GM13976 (cell line): ENCODE results near the gene PHF21A.
"Not testable (repeated sequence)": the region's sequence is repeated elsewhere in the genome, so short reads cannot be mapped to it uniquely, and the experiment has no call there.

Experiments
- DNase-seq: peaks from one replicate; pipeline ENCODE4 v3.0.0; 2012; ENCODE audit warnings: low spot score
- in situ Hi-C: fragments of 300-500 bp; cut with MboI; formaldehyde crosslinking; loops from one replicate; pipeline ENCODE4 v1.12.0; 2022; ENCODE audit warnings: low sequenced_read_pairs, mixed read lengths, inconsistent platforms; ENCODE audit not compliant: unreplicated experiment
- TF ChIP-seq, protein P1 (sequence below): IDR thresholded peaks from 2 replicates; pipeline ENCODE4 v1.5.1; 2012; ENCODE audit warnings: borderline replicate concordance, mild to moderate bottlenecking; ENCODE audit not compliant: insufficient read depth; ENCODE audit errors: extremely low read depth, missing control alignments, control extremely low read depth

Gene PHF21A

DNA sequence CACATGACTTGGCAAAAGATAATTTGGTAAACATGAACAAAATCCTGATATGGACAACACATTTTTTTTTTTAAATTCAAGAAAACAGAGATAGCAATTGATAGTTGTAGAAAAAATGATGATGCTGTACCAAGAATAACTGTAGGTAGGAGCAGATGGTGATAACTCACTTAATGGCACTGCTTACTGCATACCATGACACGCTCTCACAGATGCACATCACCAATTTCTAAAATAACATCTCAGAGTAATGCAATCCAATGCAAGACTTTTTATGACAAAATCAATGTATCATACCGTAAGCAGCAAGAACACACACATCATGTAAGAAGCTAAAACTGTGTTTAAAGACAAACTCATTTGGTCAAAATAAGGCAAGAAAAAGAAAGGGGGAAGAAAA, 102.6 kb downstream of the PHF21A start:
- in situ Hi-C loops: no loop called here
- TF ChIP-seq, protein P1, sequence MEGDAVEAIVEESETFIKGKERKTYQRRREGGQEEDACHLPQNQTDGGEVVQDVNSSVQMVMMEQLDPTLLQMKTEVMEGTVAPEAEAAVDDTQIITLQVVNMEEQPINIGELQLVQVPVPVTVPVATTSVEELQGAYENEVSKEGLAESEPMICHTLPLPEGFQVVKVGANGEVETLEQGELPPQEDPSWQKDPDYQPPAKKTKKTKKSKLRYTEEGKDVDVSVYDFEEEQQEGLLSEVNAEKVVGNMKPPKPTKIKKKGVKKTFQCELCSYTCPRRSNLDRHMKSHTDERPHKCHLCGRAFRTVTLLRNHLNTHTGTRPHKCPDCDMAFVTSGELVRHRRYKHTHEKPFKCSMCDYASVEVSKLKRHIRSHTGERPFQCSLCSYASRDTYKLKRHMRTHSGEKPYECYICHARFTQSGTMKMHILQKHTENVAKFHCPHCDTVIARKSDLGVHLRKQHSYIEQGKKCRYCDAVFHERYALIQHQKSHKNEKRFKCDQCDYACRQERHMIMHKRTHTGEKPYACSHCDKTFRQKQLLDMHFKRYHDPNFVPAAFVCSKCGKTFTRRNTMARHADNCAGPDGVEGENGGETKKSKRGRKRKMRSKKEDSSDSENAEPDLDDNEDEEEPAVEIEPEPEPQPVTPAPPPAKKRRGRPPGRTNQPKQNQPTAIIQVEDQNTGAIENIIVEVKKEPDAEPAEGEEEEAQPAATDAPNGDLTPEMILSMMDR: no peak
- DNase-seq: no peak

DNA sequence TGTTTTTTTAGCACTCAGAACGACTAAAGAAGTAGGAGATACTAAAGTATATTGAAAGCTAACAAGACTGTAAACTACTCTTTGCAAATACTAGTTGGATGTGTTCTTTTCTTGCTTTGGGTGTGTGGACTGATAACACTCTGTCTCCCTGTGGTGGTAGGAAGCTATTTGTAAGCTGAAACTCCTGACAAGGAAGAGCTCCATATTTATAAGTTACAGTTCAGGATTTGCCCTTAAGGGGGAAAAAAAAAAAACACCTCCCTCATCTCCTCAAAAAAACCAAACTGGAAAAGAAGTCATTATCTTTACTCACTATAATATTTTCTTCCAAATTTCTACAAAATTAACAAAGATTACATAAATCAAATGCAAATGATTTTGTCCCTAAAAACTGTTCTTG, 103.9 kb downstream of the PHF21A start:
- DNase-seq: no peak
- TF ChIP-seq, protein P1: no peak
- in situ Hi-C loops: no loop called here

DNA sequence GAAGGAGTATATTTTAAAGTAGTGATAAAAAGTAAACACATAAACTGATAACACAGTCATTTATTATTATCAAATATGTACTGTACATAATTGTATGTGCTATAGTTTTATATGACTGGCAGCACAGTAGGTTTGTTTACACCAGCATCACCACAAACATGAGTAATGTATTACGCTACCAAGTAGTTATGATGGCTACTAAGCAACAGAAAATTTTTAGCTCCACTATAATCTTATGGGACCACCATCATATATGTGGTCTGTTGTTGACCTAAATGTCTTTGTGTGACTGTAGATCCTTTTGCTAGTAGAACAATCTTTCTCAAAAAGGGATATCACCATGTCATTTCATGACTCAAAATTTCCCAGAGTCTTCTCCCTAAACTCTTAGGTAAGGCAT, 105.3 kb downstream of the PHF21A start:
- in situ Hi-C loops: no loop called here
- TF ChIP-seq, protein P1: no peak
- no peak for DNase-seq

- in situ Hi-C loops, DNase-seq: not testable (repeated sequence)
These were observed 107.1 kb downstream of the PHF21A start for GRCh38 chr11:46014168-46014567.

DNA sequence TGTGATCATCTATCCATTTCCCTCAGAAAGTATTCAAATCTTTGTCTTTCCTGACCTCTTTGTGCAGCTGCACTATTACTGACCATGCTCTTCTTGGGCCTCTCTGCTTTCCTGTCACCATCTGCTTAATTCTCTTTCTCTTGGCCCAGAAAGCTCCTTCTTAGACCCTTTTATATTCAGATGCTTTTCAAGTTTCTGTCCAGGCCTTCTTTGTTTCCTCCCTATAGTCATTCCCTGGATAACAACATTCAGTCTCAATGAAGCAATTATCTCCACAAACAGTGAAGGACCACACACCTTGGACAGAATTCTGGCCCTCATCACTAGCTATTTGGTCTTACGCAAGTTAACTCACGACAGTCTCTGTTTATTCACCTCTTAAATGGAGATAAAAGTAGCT, 109.1 kb downstream of the PHF21A start:
- in situ Hi-C loops: no loop called here
- TF ChIP-seq, protein P1: no peak
- no peak for DNase-seq

- TF ChIP-seq, protein P1: no peak
- in situ Hi-C loops: no loop called here
- DNase-seq: no peak
These were observed 111.2 kb downstream of the PHF21A start for GRCh38 chr11:46010100-46010499.

GRCh38 chr11:46009647-46010046, 111.6 kb downstream of the PHF21A start:
- in situ Hi-C loops: no loop called here
- TF ChIP-seq, protein P1: no peak

More at GRCh38 chr11:46009647-46010046, 111.6 kb downstream of the PHF21A start:
- DNase-seq: no peak
